ENCODE results near the gene PI4KB. TPM values are rescaled to one million over a fixed set of nuclear protein-coding genes. Genes with fewer than 3 reads are reported as not detected.
"Not testable (repeated sequence)": the region's sequence is repeated elsewhere in the genome, so short reads cannot be mapped to it uniquely, and the experiment has no call there.

PI4KB gene
- total RNA-seq, 6 experiments from 2014 or later = 20.0 to 24.7 (median 22.7) TPM

DNA sequence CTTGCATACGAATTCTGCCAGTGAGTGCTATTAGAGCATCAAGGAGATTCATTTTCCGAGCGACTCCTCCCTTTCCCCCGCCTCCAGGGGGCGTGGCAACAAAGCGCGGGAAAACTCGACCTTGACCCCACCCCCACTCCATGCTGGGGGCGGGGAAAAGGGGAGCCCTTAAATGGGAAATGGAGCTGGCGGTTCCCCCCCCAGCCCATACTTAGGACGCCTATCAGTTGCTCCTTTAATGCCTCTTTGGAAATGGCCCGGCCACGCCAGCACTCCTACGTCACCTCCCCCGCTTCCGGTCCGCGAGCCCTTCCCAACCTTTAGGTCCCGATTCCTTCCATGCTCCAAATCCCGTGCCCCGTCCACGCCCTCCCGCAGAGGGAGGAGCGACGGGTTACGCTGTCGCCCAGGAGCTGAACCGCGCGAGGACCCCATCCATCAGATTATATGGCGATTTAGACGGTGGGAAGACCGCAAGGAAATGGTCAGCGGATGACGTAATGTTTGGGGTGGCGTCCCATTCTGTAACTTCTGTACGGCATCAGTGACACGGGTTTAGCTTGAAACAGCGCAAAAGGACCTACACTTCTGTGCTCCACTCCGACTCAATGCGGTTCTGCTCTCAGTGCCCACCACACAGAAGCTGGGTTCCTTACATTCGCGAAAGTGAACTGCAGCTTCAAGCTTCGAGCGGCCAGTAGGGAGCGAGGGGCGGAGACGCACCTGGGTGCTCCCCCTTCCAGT, 45.8 kb downstream of the PI4KB start:
- WGBS (ENCODE audit: insufficient coverage, low coverage, low lambda C conversion rate, missing lambda C conversion rate) = under 1% methylated on average over 30 of the region's 48 CpGs
- DNase-seq = peak; percentile 92 to 96 (median 94)

DNA sequence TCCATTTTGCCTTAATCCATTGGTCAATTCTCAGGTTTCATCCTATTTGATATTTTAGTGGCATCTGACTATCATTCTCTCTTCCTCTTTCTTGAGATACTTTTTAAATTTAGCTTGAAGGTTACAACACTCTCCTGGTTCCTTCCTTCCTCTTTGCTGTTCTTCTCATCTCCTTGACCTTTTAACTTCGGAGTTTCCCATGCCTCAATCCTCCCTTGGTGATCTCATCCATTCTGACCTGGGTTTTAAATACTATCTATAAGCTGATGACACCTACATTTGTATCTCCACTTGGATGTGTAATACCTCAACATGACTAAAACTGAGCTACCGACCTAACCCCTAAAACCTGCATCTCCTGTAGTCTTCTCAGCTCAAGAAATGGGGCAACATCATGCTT, 50.0 kb downstream of the PI4KB start:
- intact Hi-C loops (cut with DNase I) = loop anchor here in 1 of 2 donors (10.0 kb wide), 1 partner anchor 82 kb away; the partner anchor contains the start of genes PIP5K1A and VPS72

More for the DNA sequence above, 45.8 kb downstream of the PI4KB start:
- H3K27ac ChIP-seq = peak overlapping the region; percentile 96 to 97 (median 96)
- TF ChIP-seq, protein P1, sequence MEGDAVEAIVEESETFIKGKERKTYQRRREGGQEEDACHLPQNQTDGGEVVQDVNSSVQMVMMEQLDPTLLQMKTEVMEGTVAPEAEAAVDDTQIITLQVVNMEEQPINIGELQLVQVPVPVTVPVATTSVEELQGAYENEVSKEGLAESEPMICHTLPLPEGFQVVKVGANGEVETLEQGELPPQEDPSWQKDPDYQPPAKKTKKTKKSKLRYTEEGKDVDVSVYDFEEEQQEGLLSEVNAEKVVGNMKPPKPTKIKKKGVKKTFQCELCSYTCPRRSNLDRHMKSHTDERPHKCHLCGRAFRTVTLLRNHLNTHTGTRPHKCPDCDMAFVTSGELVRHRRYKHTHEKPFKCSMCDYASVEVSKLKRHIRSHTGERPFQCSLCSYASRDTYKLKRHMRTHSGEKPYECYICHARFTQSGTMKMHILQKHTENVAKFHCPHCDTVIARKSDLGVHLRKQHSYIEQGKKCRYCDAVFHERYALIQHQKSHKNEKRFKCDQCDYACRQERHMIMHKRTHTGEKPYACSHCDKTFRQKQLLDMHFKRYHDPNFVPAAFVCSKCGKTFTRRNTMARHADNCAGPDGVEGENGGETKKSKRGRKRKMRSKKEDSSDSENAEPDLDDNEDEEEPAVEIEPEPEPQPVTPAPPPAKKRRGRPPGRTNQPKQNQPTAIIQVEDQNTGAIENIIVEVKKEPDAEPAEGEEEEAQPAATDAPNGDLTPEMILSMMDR (IDR thresholded peaks at IDR 0.05) = peak; percentile 23 to 43 (median 35)
- TF ChIP-seq POLR2A (IDR thresholded peaks at IDR 0.05) = peak; percentile 49
- peaks cover 0 to 7% (median 1%) of the 10 kb centered on the region in 4 donors for H3K36me3 ChIP-seq
- no peaks in the 10 kb centered on the region for H3K27me3 ChIP-seq
- no peaks in the 10 kb centered on the region for H3K9me3 ChIP-seq
- intact Hi-C loops (cut with DNase I) = no loop called here
- ATAC-seq = peak; percentile 76 to 82 (median 78)
- H3K4me1 ChIP-seq = peaks cover 0 to 11% (median 2%) of the 10 kb centered on the region in 4 donors
- peak overlapping the region; percentile 83 to 96 (median 85) for H3K4me3 ChIP-seq

DNA sequence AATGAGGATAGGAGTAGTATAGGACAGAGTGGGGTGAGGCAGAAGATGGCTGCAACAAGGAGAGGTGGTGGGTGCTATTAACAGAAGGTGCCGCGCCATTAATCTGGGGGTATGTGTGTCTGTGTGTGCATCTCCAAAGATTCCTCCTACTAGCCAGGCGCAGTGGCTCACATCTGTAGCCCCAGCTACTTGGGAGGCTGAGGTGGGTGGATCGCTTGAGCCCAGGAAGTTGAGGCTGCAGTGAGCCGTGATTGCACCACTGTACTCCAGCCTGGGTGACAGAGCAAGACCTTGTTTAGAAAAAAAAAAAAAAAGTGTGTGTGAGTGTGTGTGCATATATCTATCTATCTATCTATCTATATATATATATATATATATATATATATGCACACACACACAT, 51.9 kb downstream of the PI4KB start:
- DNase-seq, H3K27ac ChIP-seq, ATAC-seq, H3K4me3 ChIP-seq, H3K36me3 ChIP-seq, H3K27me3 ChIP-seq, H3K9me3 ChIP-seq, H3K4me1 ChIP-seq: not testable (repeated sequence)
- intact Hi-C loops (cut with DNase I) = loop anchor here in 1 of 2 donors (10.0 kb wide), 1 partner anchor 81 kb away; the partner anchor contains the start of genes PIP5K1A and VPS72
- WGBS (ENCODE audit: insufficient coverage, low coverage, low lambda C conversion rate, missing lambda C conversion rate) = 42% methylated on average over 2 of the region's 5 CpGs

More for the DNA sequence above, 50.0 kb downstream of the PI4KB start:
- TF ChIP-seq, protein P1 (IDR thresholded peaks at IDR 0.05) = no peak
- no peak for TF ChIP-seq POLR2A (IDR thresholded peaks at IDR 0.05)
- no peak overlapping the region for H3K4me3 ChIP-seq
- H3K27ac ChIP-seq = no peak overlapping the region
- ATAC-seq (no peak), DNase-seq (no peak)
- H3K4me1 ChIP-seq = peaks cover 0 to 4% (median 2%) of the 10 kb centered on the region in 4 donors
- 48% methylated on average over 2 of the region's 2 CpGs for WGBS (ENCODE audit: insufficient coverage, low coverage, low lambda C conversion rate, missing lambda C conversion rate)
- no peaks in the 10 kb centered on the region for H3K36me3 ChIP-seq
- H3K27me3 ChIP-seq = no peaks in the 10 kb centered on the region
- no peaks in the 10 kb centered on the region for H3K9me3 ChIP-seq

DNA sequence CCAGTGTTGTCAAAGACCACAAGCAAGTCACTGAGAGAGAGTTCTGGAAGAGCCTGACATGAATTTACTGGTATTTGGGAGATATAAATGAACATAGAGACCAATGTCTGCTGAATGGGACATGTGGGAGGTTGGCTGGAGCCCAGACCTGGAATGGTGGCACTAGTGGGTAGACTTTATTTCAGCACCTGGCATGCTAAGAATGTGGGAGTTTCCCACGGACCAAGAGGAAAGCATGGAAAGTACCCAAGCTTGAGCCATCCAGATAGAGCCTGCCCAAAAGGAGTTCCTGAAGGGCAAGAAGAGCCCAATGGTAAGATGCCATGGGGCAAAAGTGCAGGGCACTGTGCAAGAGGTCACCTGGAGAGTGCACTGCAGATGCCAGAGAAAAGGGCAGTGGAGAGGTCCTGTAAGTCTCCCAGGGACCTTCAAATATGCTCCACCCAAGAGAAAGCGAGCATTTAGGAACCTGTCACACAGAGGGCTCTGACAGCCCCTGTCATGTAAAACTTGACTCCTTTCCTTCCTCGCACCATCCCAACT, 53.2 kb downstream of the PI4KB start:
- Histone ChIP-seq H3K27ac (no peak overlapping the region), H3K9me3 (no peaks in the 10 kb centered on the region), H3K4me1 (no peaks in the 10 kb centered on the region), H3K4me3 (no peak overlapping the region), H3K27me3 (no peaks in the 10 kb centered on the region), H3K36me3 (peaks cover 0 to 5% (median 1%) of the 10 kb centered on the region in 4 donors)
- DNase-seq = no peak
- WGBS (ENCODE audit: insufficient coverage, low coverage, low lambda C conversion rate, missing lambda C conversion rate) = 57% methylated on average over 2 of the region's 3 CpGs
- peak in 2 of 4 donors; percentile 13 to 16 for ATAC-seq
- intact Hi-C loops (cut with DNase I) = loop anchor here in 1 of 2 donors (10.0 kb wide), 1 partner anchor 79 kb away; the partner anchor contains the start of genes PIP5K1A and VPS72
- TF ChIP-seq, protein P1 (IDR thresholded peaks at IDR 0.05) = no peak
- TF ChIP-seq POLR2A (IDR thresholded peaks at IDR 0.05) = no peak

DNA sequence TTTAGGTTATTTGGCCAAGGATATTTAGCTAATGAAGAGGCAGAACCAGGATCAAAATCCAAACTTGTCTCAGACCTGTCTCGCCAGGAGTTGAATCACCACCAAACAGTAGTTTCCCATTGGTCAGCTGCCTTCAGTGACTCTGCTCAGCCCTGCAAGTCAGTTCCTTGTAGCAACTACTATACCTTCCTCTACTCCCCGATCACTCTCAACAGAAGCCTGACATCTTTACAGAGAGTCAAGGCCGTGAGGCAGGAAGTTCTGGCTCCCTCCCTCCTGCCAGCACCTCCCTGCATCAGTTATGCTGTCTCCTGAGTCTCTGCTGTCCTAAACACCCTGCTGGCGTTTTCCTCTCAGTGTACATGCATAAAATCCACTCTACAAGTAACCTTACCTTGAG, 59.5 kb downstream of the PI4KB start:
- peaks cover 0 to 56% (median 17%) of the 10 kb centered on the region in 4 donors for H3K36me3 ChIP-seq
- no peaks in the 10 kb centered on the region for H3K27me3 ChIP-seq
- no peak for DNase-seq
- H3K4me1 ChIP-seq = peaks cover 0 to 22% (median 7%) of the 10 kb centered on the region in 4 donors
- no peak overlapping the region for H3K27ac ChIP-seq
- no peaks in the 10 kb centered on the region for H3K9me3 ChIP-seq
- intact Hi-C loops (cut with DNase I) = no loop called here
- TF ChIP-seq, protein P1 (IDR thresholded peaks at IDR 0.05) = no peak
- no peak for TF ChIP-seq POLR2A (IDR thresholded peaks at IDR 0.05)
- WGBS (ENCODE audit: insufficient coverage, low coverage, low lambda C conversion rate, missing lambda C conversion rate) = 68% methylated on average over 4 of the region's 4 CpGs
- no peak for ATAC-seq
- H3K4me3 ChIP-seq = no peak overlapping the region

Measured in right lobe of liver (tissue), 6 donors.